ENCODE results near the gene SLC13A4.

SLC13A4 gene

DNA sequence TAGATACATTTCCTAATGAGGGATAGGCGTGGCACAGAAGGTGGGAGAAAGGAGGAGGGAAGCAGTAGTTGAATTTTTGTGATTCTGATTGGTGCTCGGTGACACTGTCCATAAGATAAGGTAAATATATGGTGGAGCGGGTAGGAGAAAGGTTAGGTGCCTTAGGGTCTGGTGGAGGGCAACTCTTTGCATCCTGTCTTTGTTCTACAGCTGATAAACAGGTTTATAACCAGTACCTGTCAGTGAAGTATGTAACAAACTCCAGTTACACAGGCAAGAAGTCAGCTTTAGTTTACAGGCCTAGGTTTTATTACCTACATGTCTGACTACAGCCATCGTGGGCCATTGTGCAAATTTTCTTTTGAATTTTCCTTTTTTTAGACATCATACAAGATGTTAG lies 31.5 kb upstream of the SLC13A4 start:
- Mint-ChIP-seq H3K27me3 (peaks cover 29% of the 10 kb centered on the region), H3K4me3 (no peak overlapping the region), H3K27ac (no peak overlapping the region), H3K4me1 (ENCODE audit: low read depth) (peaks cover 7% of the 10 kb centered on the region), H3K36me3 (ENCODE audit: low read depth) (no peaks in the 10 kb centered on the region), H3K9me3 (no peaks in the 10 kb centered on the region)

DNA sequence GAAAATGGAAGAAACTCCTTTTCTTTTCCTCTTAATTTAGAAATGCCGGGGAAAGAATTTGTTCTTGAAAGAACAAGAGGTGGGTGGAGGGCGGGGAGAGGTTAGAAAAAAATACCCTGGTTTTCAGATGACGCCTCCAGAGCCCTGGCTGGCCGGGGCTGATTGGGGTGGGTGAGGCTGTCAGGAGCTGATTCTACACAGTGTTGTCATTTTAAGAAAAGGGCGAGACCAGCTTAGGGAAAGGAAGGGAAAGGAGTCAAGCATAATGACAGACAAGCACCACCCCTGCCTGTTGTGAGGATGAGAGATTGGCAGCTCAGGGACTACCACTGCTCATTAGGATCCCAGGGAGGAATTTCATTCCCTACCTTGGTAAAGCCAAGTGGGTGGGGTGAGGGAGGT lies 30.5 kb upstream of the SLC13A4 start:
- Mint-ChIP-seq H3K4me1 (ENCODE audit: low read depth) (peaks cover 7% of the 10 kb centered on the region), H3K9me3 (no peaks in the 10 kb centered on the region), H3K36me3 (ENCODE audit: low read depth) (no peaks in the 10 kb centered on the region), H3K27me3 (peaks cover 25% of the 10 kb centered on the region), H3K27ac (no peak overlapping the region), H3K4me3 (no peak overlapping the region)

DNA sequence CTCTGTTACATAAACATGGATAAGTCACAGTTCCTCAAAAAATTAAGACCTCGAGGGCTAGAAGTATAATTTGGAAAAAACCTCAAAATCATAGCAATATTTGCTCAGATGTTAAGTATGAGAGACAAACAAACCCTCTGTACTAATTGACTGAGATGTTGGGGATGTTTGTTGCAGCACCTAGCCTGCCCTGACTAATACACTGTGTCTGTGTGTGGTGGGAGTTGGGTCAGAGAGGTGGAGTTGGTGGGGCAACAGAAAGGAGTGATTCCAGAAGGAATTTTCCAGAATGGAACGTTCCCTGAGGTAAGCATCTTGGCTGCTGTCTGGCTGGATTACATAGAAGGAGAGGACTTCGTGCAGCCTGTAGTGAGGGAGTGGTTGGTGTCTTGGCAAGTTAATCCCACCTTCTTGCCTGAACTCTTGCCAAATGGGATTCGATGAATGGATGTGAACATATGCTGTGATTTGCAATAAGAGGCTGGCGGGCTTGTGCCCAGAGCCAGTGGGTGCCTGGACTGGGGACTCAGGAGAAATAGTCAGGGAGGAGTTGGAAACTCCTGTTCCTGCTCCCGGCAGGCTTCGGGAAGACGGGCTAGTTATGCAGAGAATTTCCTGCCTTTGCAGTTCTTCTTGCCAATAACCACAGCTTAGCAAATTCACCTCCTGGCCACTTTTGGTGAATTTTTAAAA lies 29.9 kb upstream of the SLC13A4 start:
- Mint-ChIP-seq H3K4me3 (no peak overlapping the region), H3K4me1 (ENCODE audit: low read depth) (peaks cover 7% of the 10 kb centered on the region), H3K27me3 (peaks cover 24% of the 10 kb centered on the region), H3K36me3 (ENCODE audit: low read depth) (no peaks in the 10 kb centered on the region), H3K27ac (no peak overlapping the region), H3K9me3 (no peaks in the 10 kb centered on the region)

- Mint-ChIP-seq H3K4me3 (no peak overlapping the region), H3K36me3 (ENCODE audit: low read depth) (no peaks in the 10 kb centered on the region), H3K27me3 (peaks cover 20% of the 10 kb centered on the region), H3K27ac (no peak overlapping the region), H3K4me1 (ENCODE audit: low read depth) (no peaks in the 10 kb centered on the region), H3K9me3 (no peaks in the 10 kb centered on the region)
Observed at GRCh38 chr7:135756191-135756590, 28.2 kb upstream of the SLC13A4 start.

- Mint-ChIP-seq H3K9me3 (no peaks in the 10 kb centered on the region), H3K27ac (no peak overlapping the region), H3K4me3 (no peak overlapping the region), H3K27me3 (peaks cover 18% of the 10 kb centered on the region), H3K36me3 (ENCODE audit: low read depth) (no peaks in the 10 kb centered on the region), H3K4me1 (ENCODE audit: low read depth) (no peaks in the 10 kb centered on the region)
Observed at GRCh38 chr7:135755351-135755753, 27.4 kb upstream of the SLC13A4 start.

GRCh38 chr7:135753616-135754413 lies 25.8 kb upstream of the SLC13A4 start:
- Mint-ChIP-seq H3K9me3 (no peaks in the 10 kb centered on the region), H3K27ac (no peak overlapping the region), H3K4me3 (no peak overlapping the region), H3K36me3 (ENCODE audit: low read depth) (no peaks in the 10 kb centered on the region), H3K4me1 (ENCODE audit: low read depth) (no peaks in the 10 kb centered on the region), H3K27me3 (peaks cover 15% of the 10 kb centered on the region)

GRCh38 chr7:135748770-135749169 lies 20.8 kb upstream of the SLC13A4 start, which contains the start of gene FAM180A:
TSS of gene FAM180A (minus strand) at chr7:135748813. CDS start at chr7:135748580, 233 bp downstream.
- Mint-ChIP-seq H3K4me3 (no peak within 1 kb of the TSS), H3K36me3 (ENCODE audit: low read depth) (no peaks in the 10 kb centered on the region), H3K27me3 (peaks cover 7% of the 10 kb centered on the region), H3K27ac (no peak within 1 kb of the TSS), H3K4me1 (ENCODE audit: low read depth) (no peaks in the 10 kb centered on the region), H3K9me3 (no peaks in the 10 kb centered on the region)

GRCh38 chr7:135747366-135747765 lies 19.4 kb upstream of the SLC13A4 start:
- Mint-ChIP-seq H3K27ac (no peak overlapping the region), H3K4me3 (no peak overlapping the region), H3K27me3 (peaks cover 9% of the 10 kb centered on the region), H3K4me1 (ENCODE audit: low read depth) (no peaks in the 10 kb centered on the region), H3K36me3 (ENCODE audit: low read depth) (no peaks in the 10 kb centered on the region), H3K9me3 (no peaks in the 10 kb centered on the region)

DNA sequence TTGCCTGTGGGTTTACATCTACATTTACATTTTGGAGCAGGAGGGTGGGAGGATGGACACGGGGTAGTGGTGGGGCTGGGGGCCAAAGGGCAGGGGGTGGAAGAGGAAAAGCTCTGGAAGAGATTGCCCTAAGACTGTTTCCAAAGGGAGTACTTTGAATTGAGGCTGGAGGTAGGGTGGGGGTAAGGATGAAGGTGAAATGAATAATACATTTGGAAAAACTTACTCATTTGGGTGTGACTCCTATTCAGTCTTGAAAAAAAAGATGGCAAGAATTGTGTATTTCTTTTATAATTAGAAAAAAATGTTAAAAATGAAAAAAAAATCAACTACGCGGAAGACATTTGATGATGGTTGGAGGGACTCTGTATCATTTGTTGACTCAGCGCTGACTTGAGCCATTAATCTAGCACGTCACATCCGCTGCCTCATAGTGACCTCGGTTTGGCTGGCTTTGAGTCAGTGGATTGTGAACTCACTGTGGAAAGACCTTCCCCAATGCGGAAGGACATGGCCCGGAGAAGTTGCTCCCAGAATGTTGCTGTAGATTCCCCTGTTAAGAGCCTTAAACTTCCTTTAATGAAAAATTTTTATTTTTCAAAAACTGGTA lies 17.8 kb upstream of the SLC13A4 start:
- Mint-ChIP-seq H3K27me3 (peaks cover 13% of the 10 kb centered on the region), H3K9me3 (no peaks in the 10 kb centered on the region), H3K27ac (no peak overlapping the region), H3K4me1 (ENCODE audit: low read depth) (no peaks in the 10 kb centered on the region), H3K36me3 (ENCODE audit: low read depth) (no peaks in the 10 kb centered on the region), H3K4me3 (no peak overlapping the region)

- Mint-ChIP-seq H3K4me3 (no peak overlapping the region), H3K4me1 (ENCODE audit: low read depth) (no peaks in the 10 kb centered on the region), H3K36me3 (ENCODE audit: low read depth) (no peaks in the 10 kb centered on the region), H3K27ac (no peak overlapping the region), H3K9me3 (no peaks in the 10 kb centered on the region), H3K27me3 (peaks cover 13% of the 10 kb centered on the region)
Observed at GRCh38 chr7:135744938-135745702, 17.1 kb upstream of the SLC13A4 start.

DNA sequence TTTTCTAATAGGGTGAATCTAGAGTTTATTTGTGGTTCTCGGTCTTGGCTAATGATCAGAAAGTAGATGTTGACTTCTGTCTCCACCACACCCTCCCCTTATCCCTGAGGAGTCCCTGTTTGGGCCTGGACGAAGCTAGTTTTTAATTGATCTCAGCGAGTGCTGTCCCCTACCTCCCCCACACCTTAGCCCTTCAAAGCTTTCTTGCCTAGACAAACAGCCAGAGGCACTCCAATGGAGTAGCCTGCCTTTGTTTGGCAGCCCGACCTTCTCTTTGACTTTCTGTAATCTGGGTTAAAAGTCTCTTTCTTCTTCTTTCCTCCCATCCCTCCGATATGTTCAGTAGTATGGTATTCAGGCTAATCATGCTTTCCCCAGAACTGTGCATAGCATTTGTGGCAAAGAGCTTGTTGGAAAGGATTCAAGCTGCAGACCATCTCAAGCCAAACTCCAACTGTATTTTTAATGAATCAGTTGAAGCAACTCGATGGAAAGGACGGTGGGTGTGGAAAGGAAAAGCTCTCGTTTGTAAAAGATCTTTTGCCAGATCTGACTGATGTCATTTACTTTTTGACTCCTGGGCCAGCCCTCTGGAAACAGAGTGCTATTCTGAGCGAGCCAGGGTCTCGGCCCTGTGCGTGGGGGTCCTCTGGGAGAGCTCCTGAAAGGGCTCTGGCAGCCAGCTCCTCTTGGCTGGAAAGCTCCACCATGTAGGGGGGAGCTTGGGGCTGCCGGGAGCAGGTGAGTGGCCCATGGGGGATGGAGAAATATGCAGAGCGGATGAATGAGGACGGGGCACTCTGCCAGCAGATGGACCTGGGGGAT lies 16.1 kb upstream of the SLC13A4 start:
- no peaks in the 10 kb centered on the region for H3K4me1 Mint-ChIP-seq (ENCODE audit: low read depth)
- no peak overlapping the region for H3K27ac Mint-ChIP-seq
- no peaks in the 10 kb centered on the region for H3K36me3 Mint-ChIP-seq (ENCODE audit: low read depth)
- peaks cover 13% of the 10 kb centered on the region for H3K27me3 Mint-ChIP-seq
- H3K9me3 Mint-ChIP-seq = no peaks in the 10 kb centered on the region
- H3K4me3 Mint-ChIP-seq = no peak overlapping the region

DNA sequence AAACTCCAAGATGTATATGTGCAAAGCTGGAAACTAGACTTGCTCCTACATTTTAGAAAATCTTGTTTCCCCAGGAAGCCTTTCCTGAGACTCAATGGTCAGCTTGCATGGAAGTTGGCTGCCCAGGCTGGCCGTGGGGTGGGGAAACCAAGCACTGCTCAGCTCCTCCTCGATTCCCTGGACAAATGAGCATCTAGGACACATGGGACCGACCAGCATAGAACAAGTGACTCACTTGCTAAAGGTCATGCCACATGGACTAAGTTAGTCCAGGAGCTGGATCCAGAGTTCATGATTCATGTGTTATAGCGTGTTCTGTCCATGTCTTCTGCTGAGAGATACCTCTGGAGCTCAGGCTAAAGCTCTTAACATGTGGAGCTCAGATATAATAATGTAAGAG lies 14.4 kb upstream of the SLC13A4 start:
- H3K4me3 Mint-ChIP-seq = no peak overlapping the region
- H3K36me3 Mint-ChIP-seq (ENCODE audit: low read depth) = no peaks in the 10 kb centered on the region
- H3K9me3 Mint-ChIP-seq = no peaks in the 10 kb centered on the region
- H3K4me1 Mint-ChIP-seq (ENCODE audit: low read depth) = no peaks in the 10 kb centered on the region
- peaks cover 17% of the 10 kb centered on the region for H3K27me3 Mint-ChIP-seq
- no peak overlapping the region for H3K27ac Mint-ChIP-seq

- Mint-ChIP-seq H3K4me1 (ENCODE audit: low read depth) (no peaks in the 10 kb centered on the region), H3K27ac (no peak overlapping the region), H3K9me3 (no peaks in the 10 kb centered on the region), H3K4me3 (no peak overlapping the region), H3K36me3 (ENCODE audit: low read depth) (no peaks in the 10 kb centered on the region), H3K27me3 (peaks cover 17% of the 10 kb centered on the region)
Observed at GRCh38 chr7:135741905-135742304, 13.9 kb upstream of the SLC13A4 start.

GRCh38 chr7:135740889-135741288 lies 12.9 kb upstream of the SLC13A4 start:
- no peaks in the 10 kb centered on the region for H3K4me1 Mint-ChIP-seq (ENCODE audit: low read depth)
- no peak overlapping the region for H3K27ac Mint-ChIP-seq
- H3K4me3 Mint-ChIP-seq = no peak overlapping the region
- no peaks in the 10 kb centered on the region for H3K36me3 Mint-ChIP-seq (ENCODE audit: low read depth)
- H3K9me3 Mint-ChIP-seq = no peaks in the 10 kb centered on the region
- H3K27me3 Mint-ChIP-seq = peaks cover 17% of the 10 kb centered on the region

Data from stimulated activated naive CD8-positive, alpha-beta T cell treated with anti-CD3 and anti-CD28 coated beads, Interleukin-15, Interleukin-2, amounts not matched to agents 100 ng/mL and 50 ng/mL, for 24 hours (primary cell).